OCI-M1 (cell line): ENCODE measurements around the gene ARF1.

Experiments
- DNase-seq: peaks from one replicate; lab custom pipeline; 2025; lab: John Stamatoyannopoulos, UW

ARF1 gene

DNA sequence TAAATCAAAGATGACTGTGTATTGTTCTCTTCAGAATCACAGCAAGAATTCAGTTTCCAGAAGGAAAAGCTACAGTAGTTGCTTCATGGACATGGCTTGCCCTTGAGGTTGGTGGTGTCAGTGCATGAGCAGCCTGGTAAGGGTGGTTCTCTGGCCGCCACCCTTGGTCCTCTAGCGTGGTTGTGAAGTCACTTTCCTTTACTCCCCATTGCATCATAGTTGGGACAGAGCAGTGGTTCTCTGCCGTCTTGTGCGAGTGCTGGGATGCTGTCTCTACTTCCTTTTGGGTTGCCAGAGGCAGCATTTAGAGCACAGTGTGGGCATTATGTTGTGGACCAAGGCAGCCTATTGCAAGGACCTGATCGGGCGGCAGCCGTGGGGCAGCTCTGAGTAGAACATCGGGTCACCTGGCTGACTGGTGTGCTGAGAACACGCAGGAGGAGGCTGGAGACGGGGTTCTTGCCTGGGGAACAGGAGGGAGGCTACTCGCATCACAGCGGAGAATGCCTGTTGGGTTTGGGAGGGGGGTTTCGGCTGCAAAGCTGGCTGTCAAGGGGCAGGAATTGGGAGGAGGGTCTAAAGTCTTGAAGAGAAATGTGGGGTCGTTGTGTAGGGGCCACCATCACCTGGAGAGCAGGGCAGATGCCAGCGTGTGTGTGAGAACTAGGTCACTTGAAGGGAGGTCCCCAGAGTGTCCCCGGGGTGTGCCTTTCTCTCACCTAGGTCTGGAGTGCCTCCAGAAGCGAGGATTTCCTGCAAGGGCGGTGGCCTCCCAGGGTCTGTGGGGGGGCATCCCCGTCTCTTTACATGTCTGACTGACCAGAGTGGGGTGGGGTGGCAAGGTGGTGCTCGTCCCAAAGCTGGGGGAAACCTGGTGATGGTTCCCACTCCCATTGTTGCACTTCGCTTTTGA is 6.3 kb downstream of the ARF1 start:
- peak; percentile 31 for DNase-seq

DNA sequence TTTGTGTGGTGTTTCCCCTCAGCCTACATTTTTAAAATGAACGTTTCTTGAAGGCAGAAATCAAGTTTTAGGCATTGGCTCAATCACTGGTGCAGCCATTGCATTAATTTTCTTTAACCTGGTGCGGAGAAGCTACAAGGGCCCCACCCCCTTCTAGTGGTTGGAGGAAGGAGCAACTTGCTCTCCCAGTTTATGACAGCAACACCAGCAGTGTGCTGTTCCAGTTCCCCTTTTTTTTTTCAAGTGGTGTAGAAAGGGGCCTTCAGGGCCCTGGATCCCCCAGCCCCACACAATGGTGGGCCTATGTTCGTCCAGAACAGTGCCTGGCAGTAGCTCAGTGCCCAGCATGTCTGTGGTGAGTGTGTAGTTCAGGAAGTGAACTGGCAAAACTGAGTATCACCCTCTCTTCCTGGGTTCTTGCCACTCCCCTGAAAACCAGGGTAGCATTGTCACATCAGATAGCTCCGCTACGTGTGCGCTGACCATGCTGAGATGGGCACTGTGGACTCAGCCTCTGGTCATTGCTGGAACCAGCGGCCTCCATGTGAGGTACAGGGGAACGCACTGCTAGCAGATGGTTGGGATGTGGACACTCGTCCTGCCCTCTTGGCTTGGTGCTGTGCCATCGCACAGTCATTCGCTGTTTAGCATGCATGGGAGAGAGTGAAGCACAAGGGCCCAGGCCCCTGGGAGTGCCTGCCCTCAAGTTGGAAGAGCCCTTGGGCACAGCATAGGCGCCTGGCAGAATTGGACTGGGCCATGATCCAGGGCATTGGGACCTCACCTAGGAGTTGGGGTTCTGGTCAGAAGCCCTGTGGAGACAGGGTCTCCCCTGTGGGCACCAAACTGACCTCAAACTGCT is 7.2 kb downstream of the ARF1 start:
- no peak for DNase-seq

DNA sequence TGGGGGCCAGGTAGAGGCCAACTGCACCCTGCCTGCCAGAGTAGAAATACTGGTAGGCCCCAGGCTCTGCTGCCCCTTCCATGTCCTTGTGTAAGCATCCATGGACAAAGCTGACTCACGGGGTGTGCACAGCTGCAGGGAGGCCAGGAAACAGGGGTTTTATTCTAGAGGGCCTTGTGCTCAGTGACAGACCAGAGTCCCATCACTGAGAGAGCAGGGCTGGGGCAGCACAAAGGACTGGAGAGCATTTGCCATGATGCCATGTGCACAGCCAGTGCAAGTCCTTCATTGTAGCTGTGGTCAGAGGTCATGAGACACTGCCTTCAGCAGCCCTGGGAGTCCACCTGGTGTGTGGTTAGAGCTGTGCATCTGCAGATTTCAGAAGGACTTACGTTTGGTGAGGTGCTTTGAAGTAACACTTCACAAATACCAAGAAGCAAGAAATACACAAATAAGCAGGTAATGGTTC is 8.1 kb downstream of the ARF1 start:
- DNase-seq, result no peak

DNA sequence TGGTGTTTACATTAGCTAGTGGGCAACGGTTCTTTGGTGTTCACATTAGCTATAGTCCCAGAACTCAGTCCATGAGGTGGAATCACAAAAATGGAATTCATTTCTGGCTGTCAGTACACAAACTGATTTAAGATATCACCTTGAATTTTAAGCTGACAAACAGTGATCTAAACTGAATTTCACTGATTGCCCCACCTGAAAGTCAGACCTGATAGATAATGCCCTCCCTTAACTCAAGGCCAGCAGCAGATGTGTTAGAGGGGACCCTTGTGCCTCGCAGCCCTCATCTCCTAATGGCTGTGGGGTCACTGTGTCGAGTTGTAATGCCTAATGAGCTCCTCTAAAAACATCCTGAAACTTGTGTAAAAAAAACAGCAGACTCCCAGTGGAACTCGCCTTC is 8.6 kb downstream of the ARF1 start:
- DNase-seq, result no peak

DNA sequence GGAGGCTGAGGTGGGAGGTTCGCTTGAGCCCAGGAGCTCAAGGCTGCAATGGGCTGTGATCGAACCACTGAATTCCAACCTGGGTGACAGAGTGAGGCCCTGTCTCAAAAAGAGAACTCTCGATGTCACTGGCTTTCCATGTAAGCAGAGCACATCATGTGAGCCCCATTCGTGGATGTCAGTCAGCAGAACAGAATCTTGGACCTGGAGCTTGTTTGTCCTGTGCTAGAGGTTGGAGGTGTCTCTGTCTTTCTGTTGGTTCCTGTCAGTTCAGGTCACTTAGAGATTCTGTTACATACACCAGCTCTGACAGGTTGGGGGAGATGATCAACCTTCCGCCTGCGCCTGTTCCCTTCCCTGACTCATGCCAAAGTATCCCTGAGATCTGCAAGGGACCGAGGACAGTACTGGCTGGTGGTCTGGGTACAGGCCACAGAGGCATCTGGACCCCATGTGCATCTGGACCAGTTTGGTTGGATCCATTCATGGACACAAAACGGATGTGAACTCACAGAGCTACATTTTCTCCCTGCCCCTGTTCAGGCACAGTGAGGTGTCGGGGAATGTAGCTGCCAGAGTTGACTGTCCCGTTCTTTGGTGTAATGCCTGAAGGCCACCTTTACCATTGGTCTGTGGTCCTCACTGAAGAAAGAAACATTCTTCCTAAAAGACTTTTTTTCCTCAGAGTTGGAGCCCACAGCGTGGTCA is 10.0 kb downstream of the ARF1 start:
- DNase-seq, result no peak

DNA sequence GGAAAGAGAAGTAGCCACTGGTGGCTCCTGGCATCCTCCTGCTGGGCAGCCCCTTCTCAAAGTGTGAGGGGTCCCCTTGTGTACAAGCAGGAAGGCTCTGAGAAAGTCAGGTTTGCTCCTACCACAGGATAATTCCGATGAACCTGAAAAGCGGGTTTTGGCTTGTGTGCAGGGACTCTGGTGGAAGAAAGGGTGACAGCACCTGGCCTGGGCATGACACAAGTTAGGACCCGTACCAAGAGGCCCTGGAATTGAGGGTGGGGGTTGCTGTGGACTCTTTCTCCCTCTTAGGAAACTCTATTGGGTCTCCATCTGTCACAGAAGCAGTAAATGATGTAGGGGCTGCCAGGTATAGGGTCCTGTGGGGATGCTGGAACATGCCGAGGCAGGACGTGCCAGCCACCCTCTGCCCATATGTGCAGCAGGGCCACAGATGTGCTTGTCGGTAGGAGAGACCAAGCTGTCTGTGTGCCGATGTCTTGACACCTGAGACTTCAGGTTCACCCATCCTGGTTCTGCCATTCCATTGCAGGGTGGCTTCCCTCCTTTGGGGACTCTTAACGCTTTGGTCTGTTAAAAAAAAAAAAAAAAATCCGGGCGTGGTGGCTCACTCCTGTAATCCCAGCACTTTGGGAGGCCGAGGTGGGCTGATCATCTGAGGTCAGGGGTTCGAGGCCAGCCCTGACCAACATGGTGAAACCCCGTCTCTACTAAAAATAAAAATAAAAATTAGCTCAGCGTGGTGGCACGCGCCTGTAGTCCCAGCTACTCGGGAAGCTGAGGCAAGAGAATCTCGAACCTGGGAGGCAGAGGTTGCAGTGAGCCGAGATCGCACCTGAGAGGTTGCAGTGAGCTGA is 10.8 kb downstream of the ARF1 start:
- no peak for DNase-seq

DNA sequence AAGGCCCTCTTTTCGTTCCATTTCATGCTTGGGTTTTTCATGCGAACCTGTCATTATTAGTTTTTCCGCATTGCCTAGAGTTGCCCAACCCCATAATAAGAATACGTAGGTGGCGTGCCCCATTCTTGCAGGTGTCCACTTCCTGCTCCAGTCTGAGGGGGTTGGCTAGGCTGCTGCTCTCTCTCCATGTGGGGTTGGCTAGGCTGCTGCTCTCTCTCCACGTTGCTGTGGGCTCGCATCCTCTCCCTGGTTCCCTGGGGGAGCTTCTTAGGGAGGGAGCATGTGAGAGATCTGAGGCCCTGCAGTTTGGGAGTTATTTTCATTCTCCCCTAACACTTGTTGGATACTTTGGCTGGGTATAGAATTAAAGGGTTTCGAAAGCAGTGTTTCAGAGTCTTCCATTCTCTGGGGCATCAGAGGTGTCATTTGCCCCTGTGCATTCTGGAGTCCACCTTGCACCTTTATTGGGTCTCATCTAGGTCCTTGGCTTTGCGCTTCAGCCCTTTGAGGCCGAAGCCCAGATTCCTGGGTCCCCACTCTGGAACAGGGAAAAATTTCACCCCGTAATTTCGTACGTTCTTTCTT is 12.0 kb downstream of the ARF1 start:
- DNase-seq, result no peak

DNA sequence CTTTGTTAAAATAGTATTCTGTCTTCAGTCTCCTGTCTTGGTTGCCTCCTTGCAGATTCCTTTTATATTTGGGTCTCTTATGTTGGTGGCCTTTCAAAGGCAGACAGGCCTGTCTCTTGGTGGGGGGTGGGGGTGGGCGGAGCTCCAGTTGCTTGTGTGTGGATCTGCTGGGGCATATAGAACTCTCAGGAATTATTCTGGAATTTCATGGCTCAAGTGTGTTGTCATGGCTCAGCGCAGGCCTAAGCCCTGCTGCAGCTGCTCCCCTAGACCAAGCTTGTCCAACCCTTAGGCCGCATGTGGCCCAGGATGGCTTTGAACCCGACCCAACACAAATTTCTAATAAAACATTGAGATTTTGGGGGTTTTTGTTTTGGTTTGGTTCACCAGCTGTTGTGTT is 12.7 kb downstream of the ARF1 start:
- DNase-seq, result no peak

DNA sequence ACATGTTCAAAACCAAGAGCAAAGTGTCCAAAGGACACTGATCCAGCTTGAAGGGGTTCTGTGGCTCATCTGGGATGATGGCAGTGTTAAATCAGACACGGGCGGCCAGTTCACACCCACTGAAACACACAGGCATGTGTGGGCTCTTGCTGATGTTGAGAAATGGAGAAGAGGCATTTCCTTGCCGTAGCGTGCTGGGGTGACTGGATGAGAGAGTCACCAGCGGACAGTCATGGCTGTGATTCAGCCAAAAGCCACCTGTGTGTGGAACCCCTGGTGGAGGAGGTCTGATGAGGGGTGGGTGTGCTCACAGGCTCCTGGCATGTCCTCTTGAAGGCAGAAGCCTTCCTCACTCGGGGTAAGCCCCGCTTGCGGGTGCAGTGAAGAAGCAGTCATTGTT is 13.4 kb downstream of the ARF1 start:
- no peak for DNase-seq

DNA sequence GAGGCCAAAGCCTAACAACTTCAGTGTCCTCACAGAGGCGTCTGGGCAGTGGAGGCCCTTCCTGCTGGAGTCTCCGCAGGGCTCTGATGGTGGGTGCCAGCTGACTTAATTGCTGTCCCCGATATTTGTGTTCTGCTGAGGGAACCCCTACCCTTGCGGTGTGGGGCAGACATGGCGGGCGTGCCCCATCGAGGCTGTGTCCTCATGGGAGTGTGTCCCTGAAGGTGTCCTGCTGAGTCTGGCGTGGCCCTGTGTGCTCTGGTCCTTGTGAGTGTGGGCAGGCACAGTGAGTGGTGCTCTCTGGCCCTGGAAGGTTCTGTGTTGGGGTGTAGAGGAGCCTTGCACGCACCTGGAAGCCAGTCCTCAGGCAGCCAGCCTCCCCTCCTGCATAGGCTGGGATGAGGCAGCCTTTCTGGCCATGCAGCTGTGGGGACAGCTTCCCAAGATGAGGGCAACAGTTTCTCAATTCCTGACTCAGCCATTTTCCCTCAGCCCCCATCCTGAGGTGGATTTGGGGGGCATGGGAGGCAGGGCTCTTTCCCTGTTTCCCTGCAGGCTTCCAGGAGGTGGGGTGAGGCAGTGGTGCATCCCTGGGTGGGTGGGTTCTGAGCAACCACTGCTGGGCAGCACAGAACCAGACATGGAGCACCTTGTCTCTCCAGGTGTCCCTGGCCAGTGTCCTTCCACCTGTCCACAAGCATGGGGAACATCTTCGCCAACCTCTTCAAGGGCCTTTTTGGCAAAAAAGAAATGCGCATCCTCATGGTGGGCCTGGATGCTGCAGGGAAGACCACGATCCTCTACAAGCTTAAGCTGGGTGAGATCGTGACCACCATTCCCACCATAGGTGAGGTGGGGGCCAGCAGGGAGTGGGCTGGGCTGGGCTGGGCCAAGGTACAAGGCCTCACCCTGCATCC is 14.2 kb downstream of the ARF1 start:
- DNase-seq, result no peak

DNA sequence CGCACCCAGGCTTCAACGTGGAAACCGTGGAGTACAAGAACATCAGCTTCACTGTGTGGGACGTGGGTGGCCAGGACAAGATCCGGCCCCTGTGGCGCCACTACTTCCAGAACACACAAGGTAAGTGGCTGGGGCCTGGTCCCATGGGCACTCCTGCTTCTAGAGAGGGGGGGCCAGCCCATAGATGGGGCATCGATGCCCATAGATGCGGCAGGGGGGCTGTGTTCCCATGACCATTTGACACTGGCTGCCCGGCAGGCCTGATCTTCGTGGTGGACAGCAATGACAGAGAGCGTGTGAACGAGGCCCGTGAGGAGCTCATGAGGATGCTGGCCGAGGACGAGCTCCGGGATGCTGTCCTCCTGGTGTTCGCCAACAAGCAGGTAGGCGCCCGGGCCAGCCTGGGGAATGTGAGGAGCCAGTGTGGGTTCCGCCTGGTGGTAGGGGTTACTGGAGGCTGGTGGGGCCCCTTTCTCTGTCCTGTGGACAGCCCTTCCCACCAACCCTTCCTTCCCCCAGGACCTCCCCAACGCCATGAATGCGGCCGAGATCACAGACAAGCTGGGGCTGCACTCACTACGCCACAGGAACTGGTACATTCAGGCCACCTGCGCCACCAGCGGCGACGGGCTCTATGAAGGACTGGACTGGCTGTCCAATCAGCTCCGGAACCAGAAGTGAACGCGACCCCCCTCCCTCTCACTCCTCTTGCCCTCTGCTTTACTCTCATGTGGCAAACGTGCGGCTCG is 15.0 kb downstream of the ARF1 start:
- no peak for DNase-seq

DNA sequence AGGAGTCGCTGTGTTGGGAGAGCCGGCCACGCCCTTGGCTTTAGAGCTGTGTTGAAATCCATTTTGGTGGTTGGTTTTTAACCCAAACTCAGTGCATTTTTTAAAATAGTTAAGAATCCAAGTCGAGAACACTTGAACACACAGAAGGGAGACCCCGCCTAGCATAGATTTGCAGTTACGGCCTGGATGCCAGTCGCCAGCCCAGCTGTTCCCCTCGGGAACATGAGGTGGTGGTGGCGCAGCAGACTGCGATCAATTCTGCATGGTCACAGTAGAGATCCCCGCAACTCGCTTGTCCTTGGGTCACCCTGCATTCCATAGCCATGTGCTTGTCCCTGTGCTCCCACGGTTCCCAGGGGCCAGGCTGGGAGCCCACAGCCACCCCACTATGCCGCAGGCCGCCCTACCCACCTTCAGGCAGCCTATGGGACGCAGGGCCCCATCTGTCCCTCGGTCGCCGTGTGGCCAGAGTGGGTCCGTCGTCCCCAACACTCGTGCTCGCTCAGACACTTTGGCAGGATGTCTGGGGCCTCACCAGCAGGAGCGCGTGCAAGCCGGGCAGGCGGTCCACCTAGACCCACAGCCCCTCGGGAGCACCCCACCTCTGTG is 15.9 kb downstream of the ARF1 start:
- DNase-seq, result no peak

DNA sequence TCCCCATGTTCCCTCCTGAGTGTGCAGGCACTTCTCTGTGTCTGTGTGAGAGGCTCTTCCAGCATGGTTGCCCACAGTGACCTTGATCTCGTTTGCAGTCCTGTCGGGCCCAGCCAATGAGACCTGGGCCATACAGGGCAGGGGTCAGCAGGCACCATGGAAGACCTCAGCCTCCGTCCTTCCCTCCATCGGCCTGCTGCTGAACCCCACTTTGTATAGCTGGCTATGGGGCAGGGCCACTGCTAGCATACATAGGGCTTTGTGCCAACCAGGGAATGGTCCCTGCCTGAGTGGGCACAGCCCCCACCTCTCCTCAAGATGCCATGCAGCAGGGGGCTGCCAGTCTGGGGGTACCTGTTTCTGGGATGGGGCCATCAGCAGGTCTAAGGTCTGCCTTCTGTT is 16.8 kb downstream of the ARF1 start:
- no peak for DNase-seq

DNA sequence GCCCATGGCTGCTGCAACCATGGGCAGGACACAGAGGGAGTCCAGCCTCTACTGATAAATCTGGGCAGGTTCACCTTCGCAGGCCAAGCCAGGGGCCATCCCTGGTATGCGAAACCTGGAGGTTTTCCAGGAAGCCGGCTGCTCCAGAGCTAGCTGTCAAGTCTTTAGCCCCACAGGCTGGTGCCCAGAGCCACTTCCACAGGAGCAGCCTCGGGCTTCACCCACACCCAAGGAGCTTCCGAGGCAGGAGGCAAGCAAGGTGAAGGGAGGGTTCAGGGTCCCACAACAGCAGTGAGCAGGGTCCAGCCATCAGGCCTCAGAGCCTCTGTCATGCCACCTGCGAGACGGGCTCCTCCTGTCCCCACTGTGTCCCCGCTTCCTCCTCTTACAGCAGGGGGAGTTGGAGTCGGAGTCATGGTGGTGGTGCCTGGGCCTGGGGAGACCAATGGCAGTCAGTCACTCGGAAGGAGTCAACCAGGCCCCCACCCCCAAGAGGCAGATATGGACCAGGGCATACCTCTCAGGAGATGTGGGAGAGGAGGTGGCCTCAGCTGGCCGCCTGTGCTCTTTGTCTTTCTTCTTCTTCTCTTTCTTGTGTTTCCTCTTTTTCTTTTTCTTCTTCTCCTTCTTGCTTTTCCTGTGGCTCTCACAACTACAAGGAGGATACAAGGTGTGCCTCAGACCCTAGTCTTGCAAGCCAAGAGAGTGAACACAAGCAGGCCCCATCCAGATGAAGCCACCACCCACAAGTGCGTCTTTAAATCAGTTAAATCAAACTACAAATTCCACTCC is 18.5 kb downstream of the ARF1 start:
- DNase-seq, result peak; percentile 11

DNA sequence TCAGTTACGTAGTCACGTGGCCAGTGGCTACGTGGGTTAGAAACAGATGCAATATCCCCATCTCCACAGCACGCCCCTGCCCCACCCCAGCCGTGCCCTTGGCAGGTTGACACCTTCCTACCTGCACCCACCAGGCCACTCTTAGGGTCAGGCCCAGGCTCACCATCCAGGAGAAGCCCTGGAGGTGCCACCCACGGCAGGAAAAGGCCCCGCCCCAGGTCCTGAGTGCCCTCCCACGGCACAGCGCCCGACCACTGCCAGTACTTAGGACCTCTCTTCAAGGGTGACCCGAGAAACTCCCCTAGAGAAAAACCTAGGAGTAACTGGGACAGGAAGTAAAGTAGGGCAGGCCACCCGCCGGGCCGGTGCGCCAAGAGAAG is 19.1 kb downstream of the ARF1 start:
- no peak for DNase-seq

DNA sequence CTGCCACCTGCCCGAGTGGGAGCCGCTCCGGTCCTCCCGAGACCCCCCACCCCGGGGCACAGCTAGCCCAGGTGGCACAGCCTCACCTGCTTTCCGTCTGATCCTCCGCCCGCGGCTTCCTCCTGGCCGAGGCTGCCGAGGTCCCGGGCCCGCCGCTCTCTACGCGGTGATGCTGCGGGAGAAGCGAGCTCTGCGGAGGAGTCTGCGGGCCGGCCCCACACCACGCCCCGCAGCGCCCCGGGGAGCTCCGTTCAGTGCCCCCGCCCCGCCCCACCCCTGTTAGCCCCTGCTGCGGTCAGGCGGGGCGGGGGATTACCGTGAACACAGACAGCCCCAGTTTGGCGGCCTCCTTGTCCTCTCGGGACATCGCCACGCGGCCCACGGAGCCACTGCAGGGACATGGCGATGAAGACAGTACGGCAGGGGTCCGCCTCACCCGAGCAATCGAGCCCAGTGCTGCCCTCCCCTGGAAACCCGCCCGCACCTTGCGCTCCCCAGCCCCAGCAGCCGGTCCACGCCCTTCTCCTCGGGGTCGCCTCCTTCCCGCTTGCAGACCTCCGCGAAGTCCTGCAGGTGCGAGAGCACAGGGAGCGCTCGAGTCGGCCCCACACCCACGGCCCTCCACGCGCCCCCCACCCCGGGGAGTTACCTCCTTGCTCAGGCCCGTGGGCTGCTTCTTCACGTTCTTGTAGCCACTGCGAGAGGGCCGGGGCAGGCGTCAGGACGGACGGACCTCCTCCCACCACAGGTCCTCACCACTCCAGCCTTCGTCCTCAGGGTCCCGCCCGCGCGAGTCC is 19.7 kb downstream of the ARF1 start:
- DNase-seq, result peak; percentile 75
